Measurements from ENCODE around the gene DNMT1. TPM values are rescaled to one million over a fixed set of nuclear protein-coding genes. Genes with fewer than 3 reads are reported as not detected.

DNMT1 gene
- total RNA-seq, 1 donor from 2014 or later = 156 TPM

GRCh38 chr19:10155839-10156238, 38.9 kb downstream of the DNMT1 start:
- Mint-ChIP-seq H3K36me3 (ENCODE audit: low read depth) (peaks cover 88% of the 10 kb centered on the region), H3K4me1 (no peaks in the 10 kb centered on the region), H3K4me3 (no peak overlapping the region), H3K9me3 (no peaks in the 10 kb centered on the region), H3K27ac (no peak overlapping the region), H3K27me3 (no peaks in the 10 kb centered on the region)
- POLR2A ChIA-PET = no interaction called here
- CTCF ChIA-PET = no interaction called here
- intact Hi-C loops (cut with micrococcal nuclease) = no loop called here
- no peak for TF ChIP-seq CTCF (IDR thresholded peaks at IDR 0.05)
- no peak for DNase-seq
- ATAC-seq (ENCODE audit: low read depth) = no peak

- CTCF ChIA-PET = no interaction called here
- Mint-ChIP-seq H3K4me1 (no peaks in the 10 kb centered on the region), H3K9me3 (no peaks in the 10 kb centered on the region), H3K27me3 (no peaks in the 10 kb centered on the region), H3K36me3 (ENCODE audit: low read depth) (peaks cover 83% of the 10 kb centered on the region), H3K4me3 (no peak overlapping the region), H3K27ac (no peak overlapping the region)
- no peak for ATAC-seq (ENCODE audit: low read depth)
- no peak for TF ChIP-seq CTCF (IDR thresholded peaks at IDR 0.05)
- no peak for DNase-seq
- intact Hi-C loops (cut with micrococcal nuclease) = no loop called here
- POLR2A ChIA-PET = no interaction called here
Measured at GRCh38 chr19:10152100-10152499, 42.7 kb downstream of the DNMT1 start.

- POLR2A ChIA-PET = no interaction called here
- Mint-ChIP-seq H3K36me3 (ENCODE audit: low read depth) (peaks cover 79% of the 10 kb centered on the region), H3K27ac (no peak overlapping the region), H3K4me3 (no peak overlapping the region), H3K27me3 (no peaks in the 10 kb centered on the region), H3K9me3 (no peaks in the 10 kb centered on the region), H3K4me1 (no peaks in the 10 kb centered on the region)
- TF ChIP-seq CTCF (IDR thresholded peaks at IDR 0.05) = no peak
- ATAC-seq (ENCODE audit: low read depth) (no peak), DNase-seq (no peak)
- intact Hi-C loops (cut with micrococcal nuclease) = no loop called here
- CTCF ChIA-PET = interaction anchor here (1.0 kb wide), 1 partner anchor 99 kb away, joined by 3 read pairs; no protein-coding TSS in a partner anchor
Measured at GRCh38 chr19:10151521-10151920, 43.2 kb downstream of the DNMT1 start.

GRCh38 chr19:10149427-10149826, 45.3 kb downstream of the DNMT1 start:
- ChIA-PET CTCF (no interaction called here), POLR2A (no interaction called here)
- TF ChIP-seq CTCF (IDR thresholded peaks at IDR 0.05) = no peak
- ATAC-seq (ENCODE audit: low read depth) (no peak), DNase-seq (no peak)
- Mint-ChIP-seq H3K27me3 (no peaks in the 10 kb centered on the region), H3K9me3 (no peaks in the 10 kb centered on the region), H3K4me1 (no peaks in the 10 kb centered on the region), H3K4me3 (no peak overlapping the region), H3K27ac (no peak overlapping the region), H3K36me3 (ENCODE audit: low read depth) (peaks cover 80% of the 10 kb centered on the region)
- intact Hi-C loops (cut with micrococcal nuclease) = no loop called here

GRCh38 chr19:10146142-10146541, 48.6 kb downstream of the DNMT1 start:
- Mint-ChIP-seq H3K27ac (no peak overlapping the region), H3K36me3 (ENCODE audit: low read depth) (peaks cover 82% of the 10 kb centered on the region), H3K4me1 (no peaks in the 10 kb centered on the region), H3K4me3 (no peak overlapping the region), H3K27me3 (no peaks in the 10 kb centered on the region), H3K9me3 (no peaks in the 10 kb centered on the region)
- no peak for DNase-seq
- intact Hi-C loops (cut with micrococcal nuclease) = no loop called here
- ChIA-PET POLR2A (no interaction called here), CTCF (no interaction called here)
- TF ChIP-seq CTCF (IDR thresholded peaks at IDR 0.05) = no peak
- ATAC-seq (ENCODE audit: low read depth) = no peak
